Ovary (tissue), 3 donors: ENCODE results near the gene SYT6.

ENCODE experiments used
- CTCF ChIP-seq, 3 donors: fragments of 450-650 bp in 2 of 3; fragments of 200-600 bp in 1 of 3; IDR thresholded peaks; one replicate each; pipeline versions ENCODE4 v1.5.1 to v1.8.0; 2016 to 2022; ENCODE audit warnings: antibody characterized with exemption in 3 of 3, mild to moderate bottlenecking in 1 of 3
- EP300 ChIP-seq: sonication (generic); formaldehyde crosslinking; IDR thresholded peaks from one replicate; pipeline ENCODE4 v1.6.1; 2017; ENCODE audit warnings: antibody characterized with exemption
- POLR2A ChIP-seq: fragments of 450-650 bp; IDR thresholded peaks from one replicate; pipeline ENCODE4 v1.6.1; 2017; ENCODE audit warnings: antibody characterized with exemption, mild to moderate bottlenecking, moderate library complexity
- donor health status: DM: no; HTN: no; CAD: no.

- TF ChIP-seq CTCF (IDR thresholded peaks at IDR 0.05) (no peak), EP300 (no peak), POLR2A (no peak)
Observed at GRCh38 chr1:114150016-114150415, 3.7 kb downstream of the SYT6 start.
